ENCODE results near the gene LOC128125822.

Gene LOC128125822

DNA sequence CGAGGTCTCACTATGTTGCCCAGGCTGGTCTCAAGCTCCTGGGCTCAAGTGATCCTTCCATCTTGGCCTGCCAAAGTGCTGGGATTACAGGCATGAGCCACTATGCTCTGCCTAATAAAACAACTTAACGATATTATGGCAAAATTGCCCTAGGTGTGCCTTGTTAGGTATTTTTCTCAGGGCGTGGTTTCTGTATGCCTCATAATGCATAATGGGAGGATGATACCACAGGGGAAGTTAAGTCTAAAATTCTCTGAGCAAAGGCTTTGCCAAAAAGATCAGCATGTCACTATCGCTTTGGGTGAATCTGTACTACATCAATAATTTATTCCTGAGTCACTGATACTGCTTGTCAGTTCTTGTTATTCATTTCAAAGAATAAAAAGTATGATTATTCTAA is 15.9 kb upstream of the LOC128125822 start:
- DNase-seq (ENCODE audit: low spot score): no peak

- no peak for DNase-seq (ENCODE audit: low spot score)
These were observed 14.0 kb upstream of the LOC128125822 start for GRCh38 chr6:63558278-63558677.

GRCh38 chr6:63560801-63561287 is 11.4 kb upstream of the LOC128125822 start:
- peak; percentile 41 for DNase-seq (ENCODE audit: low spot score)

- DNase-seq (ENCODE audit: low spot score): no peak
These were observed 11.0 kb upstream of the LOC128125822 start for GRCh38 chr6:63561288-63561687.

GRCh38 chr6:63563235-63563634 is 9.0 kb upstream of the LOC128125822 start:
- no peak for DNase-seq (ENCODE audit: low spot score)

- no peak for DNase-seq (ENCODE audit: low spot score)
These were observed 7.1 kb upstream of the LOC128125822 start for GRCh38 chr6:63565058-63565726.

DNA sequence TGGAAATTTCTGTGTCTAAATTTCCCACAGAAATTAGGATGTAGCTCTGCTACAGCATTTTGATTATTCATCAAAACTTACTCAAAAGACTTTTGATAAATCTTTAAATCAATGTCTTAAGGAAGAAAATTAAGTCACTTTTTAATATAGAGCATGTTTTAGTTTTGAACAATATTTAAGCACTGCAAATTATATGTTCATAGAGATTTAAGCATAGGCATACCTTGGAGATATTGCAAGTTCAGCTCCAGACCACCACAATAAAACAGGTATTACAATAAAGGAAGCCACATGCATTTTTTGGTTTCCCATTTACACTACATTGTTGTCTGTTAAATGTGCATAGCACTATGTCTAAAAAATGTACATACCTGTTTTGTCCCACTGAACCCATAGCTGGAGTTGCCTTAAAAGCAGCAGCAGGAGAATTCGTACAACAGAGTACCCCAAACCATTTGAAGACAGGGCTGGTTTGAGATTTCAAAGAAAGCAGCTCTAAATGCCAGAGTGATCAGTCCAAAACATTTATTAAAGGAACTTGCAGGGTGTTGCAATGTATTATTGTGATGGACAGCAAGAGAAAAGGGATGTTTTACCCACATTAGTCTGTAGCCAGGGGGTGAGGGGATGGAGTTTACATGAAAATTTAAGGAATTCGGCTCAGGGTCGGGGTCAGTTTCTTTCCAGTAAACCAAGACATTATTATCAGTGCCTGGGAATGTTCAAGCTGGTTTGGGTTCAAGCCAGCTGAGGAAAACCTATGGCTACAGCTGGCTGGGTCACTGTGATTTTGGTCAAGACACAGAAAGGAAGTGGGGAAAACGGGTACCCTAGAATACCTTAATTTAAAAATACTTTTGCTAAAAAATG is 6.3 kb upstream of the LOC128125822 start:
- no peak for DNase-seq (ENCODE audit: low spot score)

GRCh38 chr6:63567966-63568365 is 4.3 kb upstream of the LOC128125822 start:
- no peak for DNase-seq (ENCODE audit: low spot score)

DNA sequence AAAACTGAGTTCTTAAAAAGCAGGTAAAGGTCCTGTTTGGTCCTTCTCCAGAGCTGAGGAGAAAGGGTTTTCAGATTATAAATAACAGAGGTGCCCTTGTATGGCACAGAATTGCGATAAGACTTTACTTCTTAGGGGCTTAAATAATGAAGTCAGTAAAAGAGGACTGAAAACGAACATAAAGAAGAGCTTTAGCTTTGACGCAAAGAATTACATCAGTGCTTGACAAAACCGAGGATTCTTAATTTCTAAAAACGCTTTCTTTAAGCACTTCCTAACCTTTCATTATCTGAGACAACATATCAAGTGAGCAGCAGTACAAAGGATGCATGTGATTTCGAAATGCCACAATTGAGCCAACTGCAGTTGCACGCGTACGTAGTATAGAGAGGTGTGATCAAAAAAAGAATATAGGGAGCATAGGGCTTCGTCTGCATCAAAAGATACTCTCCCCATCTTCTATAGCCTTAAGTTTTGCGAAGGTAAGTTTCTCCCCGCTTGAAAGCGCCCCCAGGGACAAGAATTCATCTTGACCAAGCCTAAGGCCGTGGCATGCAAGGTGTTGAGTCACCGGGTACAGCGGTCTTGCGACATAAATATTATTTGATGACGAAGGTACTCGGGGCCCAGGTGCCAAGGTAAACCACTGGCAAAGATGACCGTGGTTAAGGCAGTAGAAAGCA is 778 bp upstream of the LOC128125822 start:
- peak; percentile 40 for DNase-seq (ENCODE audit: low spot score)

- peak; percentile 41 for DNase-seq (ENCODE audit: low spot score)
These were observed 431 bp downstream of the LOC128125822 start for GRCh38 chr6:63572747-63573075.

DNA sequence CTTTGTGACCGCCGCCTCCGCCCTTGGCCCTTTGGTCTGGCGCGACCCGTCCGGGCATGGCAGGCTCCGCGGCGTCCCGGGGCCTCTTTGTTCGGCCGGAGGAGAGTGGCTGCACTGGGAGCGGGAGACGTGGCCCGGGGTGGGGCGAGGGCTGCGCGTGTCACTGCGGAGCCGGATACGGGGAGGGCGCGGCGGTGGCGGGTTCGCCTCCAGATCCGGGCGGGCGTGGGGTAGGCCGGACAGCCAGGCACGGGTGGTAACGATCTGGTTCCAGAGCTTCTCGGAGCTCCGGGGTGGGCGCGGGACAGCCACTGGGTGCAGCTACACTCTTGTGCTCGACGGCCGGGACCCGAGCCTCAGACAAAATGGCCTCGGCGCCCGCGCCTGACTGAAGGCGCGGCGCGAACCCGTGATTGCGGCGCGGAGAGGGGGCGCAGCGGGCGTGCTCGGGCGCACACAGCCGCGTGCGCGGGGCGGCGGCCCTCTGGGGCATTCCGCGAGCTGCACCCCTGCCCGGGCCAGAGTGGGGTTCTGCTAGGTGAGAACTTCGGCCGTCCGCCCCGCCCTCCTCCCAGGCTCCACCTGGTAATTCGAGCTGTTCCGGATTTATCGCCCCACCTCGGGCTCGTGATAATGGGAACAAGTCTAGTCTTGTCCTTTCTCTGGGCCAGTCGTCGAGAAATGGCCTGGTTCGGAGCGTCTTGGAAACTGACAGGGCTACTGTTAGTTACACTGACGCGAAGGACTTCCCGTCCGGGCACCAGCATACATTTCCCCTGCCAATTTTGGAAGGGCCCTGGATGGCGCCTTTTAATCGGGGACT is 1.0 kb downstream of the LOC128125822 start:
- DNase-seq (ENCODE audit: low spot score): peak; percentile 76

GRCh38 chr6:63573899-63574553 is 1.7 kb downstream of the LOC128125822 start:
- DNase-seq (ENCODE audit: low spot score): peak; percentile 54

GRCh38 chr6:63574554-63574900 is 2.2 kb downstream of the LOC128125822 start:
- DNase-seq (ENCODE audit: low spot score): no peak

GRCh38 chr6:63576147-63576772 is 4.0 kb downstream of the LOC128125822 start:
- no peak for DNase-seq (ENCODE audit: low spot score)

DNA sequence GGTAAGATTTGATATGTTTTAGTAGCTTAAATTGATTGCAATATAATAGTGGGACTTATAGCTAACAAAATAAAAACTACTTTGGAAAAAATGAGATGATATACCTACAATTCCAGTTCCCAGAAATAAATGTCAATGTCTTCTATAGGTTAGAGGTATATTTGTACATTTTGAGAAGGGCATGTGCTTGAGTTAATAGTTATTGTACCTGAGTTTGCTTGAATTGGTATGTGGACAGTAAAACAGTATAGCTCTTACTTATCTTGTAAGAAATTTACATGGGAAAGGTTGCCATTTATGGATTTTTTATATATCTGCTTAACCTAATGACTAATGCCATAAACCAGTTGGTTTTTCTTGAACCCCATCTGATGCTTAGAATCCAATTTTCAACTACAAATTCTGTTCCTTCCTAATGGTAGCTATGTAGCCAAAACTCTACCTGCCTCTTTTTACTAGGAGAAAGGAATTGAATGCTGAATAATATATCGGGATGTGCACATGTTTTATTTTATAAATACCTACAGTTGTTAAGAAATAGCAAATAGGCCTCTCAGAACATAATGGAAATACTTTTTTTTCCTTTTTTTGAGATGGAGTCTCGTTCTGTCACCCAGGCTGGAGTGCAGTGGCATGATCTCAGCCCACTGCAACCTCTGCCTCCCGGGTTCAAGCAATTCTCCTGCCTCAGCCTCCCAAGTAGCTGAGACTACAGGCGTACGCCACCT is 4.9 kb downstream of the LOC128125822 start:
- DNase-seq (ENCODE audit: low spot score): no peak

DNA sequence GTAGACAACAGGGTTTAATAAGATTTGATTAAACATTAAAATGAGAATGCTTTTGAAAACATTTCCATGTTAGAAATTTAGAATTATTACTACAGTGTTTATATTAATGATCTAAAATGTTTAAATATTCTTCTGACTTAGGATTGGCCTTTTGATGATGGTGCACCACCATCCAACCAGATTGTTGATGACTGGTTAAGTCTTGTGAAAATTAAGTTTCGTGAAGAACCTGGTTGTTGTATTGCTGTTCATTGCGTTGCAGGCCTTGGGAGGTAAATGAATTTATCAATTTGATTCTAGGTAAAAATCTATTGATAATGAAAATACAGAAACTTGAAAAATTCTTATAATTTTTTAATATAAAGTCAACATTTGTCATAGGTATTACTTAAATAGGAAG is 6.5 kb downstream of the LOC128125822 start:
- no peak for DNase-seq (ENCODE audit: low spot score)

DNA sequence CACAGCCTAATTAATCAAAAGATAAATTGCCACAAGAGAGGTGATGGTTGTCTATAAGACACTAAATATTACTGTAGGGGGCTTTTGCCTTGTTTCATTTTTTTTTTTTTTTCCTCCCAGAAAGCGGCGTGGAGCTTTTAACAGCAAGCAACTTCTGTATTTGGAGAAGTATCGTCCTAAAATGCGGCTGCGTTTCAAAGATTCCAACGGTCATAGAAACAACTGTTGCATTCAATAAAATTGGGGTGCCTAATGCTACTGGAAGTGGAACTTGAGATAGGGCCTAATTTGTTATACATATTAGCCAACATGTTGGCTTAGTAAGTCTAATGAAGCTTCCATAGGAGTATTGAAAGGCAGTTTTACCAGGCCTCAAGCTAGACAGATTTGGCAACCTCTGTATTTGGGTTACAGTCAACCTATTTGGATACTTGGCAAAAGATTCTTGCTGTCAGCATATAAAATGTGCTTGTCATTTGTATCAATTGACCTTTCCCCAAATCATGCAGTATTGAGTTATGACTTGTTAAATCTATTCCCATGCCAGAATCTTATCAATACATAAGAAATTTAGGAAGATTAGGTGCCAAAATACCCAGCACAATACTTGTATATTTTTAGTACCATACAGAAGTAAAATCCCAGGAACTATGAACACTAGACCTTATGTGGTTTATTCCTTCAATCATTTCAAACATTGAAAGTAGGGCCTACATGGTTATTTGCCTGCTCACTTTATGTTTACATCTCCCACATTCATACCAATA is 7.8 kb downstream of the LOC128125822 start:
- no peak for DNase-seq (ENCODE audit: low spot score)

DNA sequence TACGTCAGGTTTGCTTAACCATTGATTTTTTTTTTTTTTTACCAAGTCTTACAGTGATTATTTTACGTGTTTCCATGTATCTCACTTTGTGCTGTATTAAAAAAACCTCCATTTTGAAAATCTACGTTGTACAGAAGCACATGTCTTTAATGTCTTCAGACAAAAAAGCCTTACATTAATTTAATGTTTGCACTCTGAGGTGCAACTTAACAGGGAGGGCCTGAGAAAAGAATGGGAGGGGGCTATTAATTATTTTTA is 8.4 kb downstream of the LOC128125822 start:
- DNase-seq (ENCODE audit: low spot score): no peak

GRCh38 chr6:63581355-63582013 is 9.2 kb downstream of the LOC128125822 start:
- no peak for DNase-seq (ENCODE audit: low spot score)

Measured in GM03348 (cell line).